Kidney epithelial cell (primary cell): ENCODE data around the gene C1QL1. TPM values are rescaled to one million over a fixed set of nuclear protein-coding genes. Genes with fewer than 3 reads are reported as not detected.

Experiments used
- DNase-seq: peaks from one replicate; pipeline ENCODE4 v3.0.0-alpha.2; 2010; ENCODE audit warnings: low read depth
- H3K27me3 ChIP-seq: 2 replicates; pipeline ENCODE4 v1.6.0; 2011; ENCODE audit warnings: low read length; ENCODE audit not compliant: control insufficient read depth, insufficient read depth
- H3K36me3 ChIP-seq: 2 replicates; pipeline ENCODE4 v1.5.1; 2011; ENCODE audit warnings: low read length; ENCODE audit not compliant: control insufficient read depth, insufficient read depth
- H3K4me3 ChIP-seq: 2 replicates; pipeline ENCODE4 v1.5.1; 2011; ENCODE audit warnings: low read depth, mild to moderate bottlenecking, control low read depth, low read length
- CTCF ChIP-seq: IDR thresholded peaks from 2 replicates; pipeline ENCODE4 v1.5.1; 2011; ENCODE audit warnings: mild to moderate bottlenecking, moderate library complexity, low read length, control low read depth, inconsistent platforms; ENCODE audit not compliant: insufficient read depth, poor library complexity, severe bottlenecking
- total RNA-seq: library from RNA; depleted of rRNA; stranded (reverse); fragments of >200 nt; gene quantifications from 2 replicates; pipeline ENCODE4 v1.2.3, GENCODE V29; 2015

C1QL1 gene
- total RNA-seq, 1 donor from 2014 or later: 0.08 TPM

- H3K27me3 ChIP-seq: peaks cover 13% of the 10 kb centered on the region
- DNase-seq: no peak
- no peak for TF ChIP-seq CTCF
- H3K4me3 ChIP-seq: no peak overlapping the region
- no peaks in the 10 kb centered on the region for H3K36me3 ChIP-seq
These were observed 41.8 kb upstream of the C1QL1 start for GRCh38 chr17:45009676-45010467.

- H3K4me3 ChIP-seq: no peak overlapping the region
- no peak for DNase-seq
- TF ChIP-seq CTCF: no peak
These were observed 40.1 kb upstream of the C1QL1 start for GRCh38 chr17:45008216-45008615.

GRCh38 chr17:45006927-45007461, 38.9 kb upstream of the C1QL1 start:
- no peak for DNase-seq
- H3K27me3 ChIP-seq: peaks cover 17% of the 10 kb centered on the region
- H3K36me3 ChIP-seq: no peaks in the 10 kb centered on the region
- no peak for TF ChIP-seq CTCF
- H3K4me3 ChIP-seq: no peak overlapping the region

More at GRCh38 chr17:45008216-45008615, 40.1 kb upstream of the C1QL1 start:
- Histone ChIP-seq H3K36me3 (no peaks in the 10 kb centered on the region), H3K27me3 (peaks cover 17% of the 10 kb centered on the region)

GRCh38 chr17:45005700-45006099, 37.6 kb upstream of the C1QL1 start:
- no peak for DNase-seq
- Histone ChIP-seq H3K27me3 (peaks cover 17% of the 10 kb centered on the region), H3K36me3 (no peaks in the 10 kb centered on the region), H3K4me3 (no peak overlapping the region)
- TF ChIP-seq CTCF: no peak

GRCh38 chr17:45004388-45004787, 36.3 kb upstream of the C1QL1 start:
- DNase-seq: no peak
- H3K36me3 ChIP-seq: no peaks in the 10 kb centered on the region
- no peak overlapping the region for H3K4me3 ChIP-seq
- H3K27me3 ChIP-seq: peaks cover 15% of the 10 kb centered on the region
- no peak for TF ChIP-seq CTCF
